Mammary epithelial cell (primary cell): ENCODE results near the gene KRT77.

Experiments used
- EZH2 ChIP-seq: IDR thresholded peaks from 2 replicates; pipeline ENCODE4 v1.6.1; 2012; ENCODE audit warnings: low read length, inconsistent platforms, borderline replicate concordance
- TF ChIP-seq, protein P1 (sequence below), 2 donors: IDR thresholded peaks in 1 of 2; conservative IDR thresholded peaks in 1 of 2; 2 replicates each; pipeline ENCODE4 v1.5.1; 2011 to 2012; ENCODE audit warnings: inconsistent platforms in 2 of 2, low read length in 2 of 2, mild to moderate bottlenecking in 2 of 2, control low read depth in 1 of 2, low read depth in 1 of 2; ENCODE audit not compliant: insufficient read depth in 1 of 2; ENCODE audit errors: extremely low read depth in 1 of 2

DNA sequence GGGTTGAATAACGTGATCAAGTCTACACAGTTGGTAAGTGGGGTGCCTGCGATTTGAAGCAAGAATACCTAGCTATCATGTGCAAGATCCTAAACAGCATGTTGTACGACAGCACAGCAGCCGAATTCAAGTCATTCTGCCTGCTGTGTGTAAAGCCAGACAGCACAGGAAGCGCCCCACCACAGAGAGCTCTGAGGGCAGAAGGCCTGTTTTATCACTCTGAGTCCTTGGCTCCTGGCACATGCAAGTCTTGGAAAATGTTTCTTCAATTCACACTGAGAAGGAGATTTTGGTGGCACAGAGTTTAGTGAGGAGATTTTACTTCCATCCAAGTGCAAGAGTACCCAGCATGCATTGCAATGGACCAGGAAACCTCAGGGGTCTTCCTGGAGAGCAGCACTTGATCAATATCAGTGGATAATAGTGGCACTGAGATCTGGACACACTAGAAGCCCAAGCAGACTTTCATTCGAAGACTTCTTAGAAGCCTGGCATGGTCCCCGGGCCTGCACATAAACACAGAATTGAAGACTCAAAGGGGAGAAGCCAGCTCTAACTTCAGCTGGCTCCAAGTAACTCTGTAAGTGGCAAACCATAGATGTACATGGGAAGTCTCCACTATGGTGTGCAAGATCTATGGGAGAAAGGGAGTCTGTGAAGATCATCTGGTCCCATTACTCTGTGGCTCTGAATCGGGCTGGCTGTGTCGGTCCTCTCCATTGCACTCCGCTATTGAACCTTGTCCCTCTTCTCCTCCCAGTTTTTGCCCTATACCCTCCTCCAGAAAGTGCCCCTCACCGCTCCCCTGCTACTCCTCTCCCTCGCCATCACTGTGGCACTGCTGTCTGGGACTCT lies 21.6 kb downstream of the KRT77 start:
- TF ChIP-seq, protein P1, sequence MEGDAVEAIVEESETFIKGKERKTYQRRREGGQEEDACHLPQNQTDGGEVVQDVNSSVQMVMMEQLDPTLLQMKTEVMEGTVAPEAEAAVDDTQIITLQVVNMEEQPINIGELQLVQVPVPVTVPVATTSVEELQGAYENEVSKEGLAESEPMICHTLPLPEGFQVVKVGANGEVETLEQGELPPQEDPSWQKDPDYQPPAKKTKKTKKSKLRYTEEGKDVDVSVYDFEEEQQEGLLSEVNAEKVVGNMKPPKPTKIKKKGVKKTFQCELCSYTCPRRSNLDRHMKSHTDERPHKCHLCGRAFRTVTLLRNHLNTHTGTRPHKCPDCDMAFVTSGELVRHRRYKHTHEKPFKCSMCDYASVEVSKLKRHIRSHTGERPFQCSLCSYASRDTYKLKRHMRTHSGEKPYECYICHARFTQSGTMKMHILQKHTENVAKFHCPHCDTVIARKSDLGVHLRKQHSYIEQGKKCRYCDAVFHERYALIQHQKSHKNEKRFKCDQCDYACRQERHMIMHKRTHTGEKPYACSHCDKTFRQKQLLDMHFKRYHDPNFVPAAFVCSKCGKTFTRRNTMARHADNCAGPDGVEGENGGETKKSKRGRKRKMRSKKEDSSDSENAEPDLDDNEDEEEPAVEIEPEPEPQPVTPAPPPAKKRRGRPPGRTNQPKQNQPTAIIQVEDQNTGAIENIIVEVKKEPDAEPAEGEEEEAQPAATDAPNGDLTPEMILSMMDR (conservative IDR thresholded peaks at IDR 0.05 in 1 of 2, IDR thresholded peaks at IDR 0.05 in 1 of 2; ENCODE audit: extremely low read depth in 1 of 2, insufficient read depth in 1 of 2, low read depth in 1 of 2, low read length in 2 of 2), result no peak
- no peak for TF ChIP-seq EZH2
